ENCODE data around the gene IGFBPL1.

Gene IGFBPL1

DNA sequence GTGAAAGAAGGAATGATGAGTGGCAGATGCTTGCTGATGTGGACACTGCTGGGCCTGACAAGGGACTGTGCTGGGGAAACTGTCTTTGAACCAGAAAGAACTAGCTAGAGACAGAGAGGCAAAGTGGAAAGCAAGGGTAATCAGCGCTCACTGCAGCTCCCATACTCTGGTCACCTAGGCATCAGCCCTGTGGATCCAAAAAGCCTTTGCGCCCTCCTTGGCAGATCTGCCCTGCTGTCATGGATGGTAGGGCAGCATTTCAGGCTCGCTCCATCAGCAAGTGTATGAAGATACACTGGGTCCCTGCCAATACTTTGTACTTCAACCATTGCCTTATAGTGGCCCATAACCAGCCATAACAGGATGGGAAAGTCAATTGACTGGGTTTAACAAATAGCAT, 38.4 kb downstream of the IGFBPL1 start:
- Histone ChIP-seq H3K14ac (ENCODE audit: low read length) (peak overlapping the region; percentile 31), H2BK5ac (ENCODE audit: low read length) (no peak overlapping the region), H3K9me3 (replicated peaks in 1 of 2; ENCODE audit: control insufficient read depth in 2 of 2, insufficient read depth in 1 of 2, low read depth in 1 of 2, low read length in 2 of 2) (peaks cover 6 to 7% of the 10 kb centered on the region in 2 donors), H3K23ac (ENCODE audit: low read depth, low read length, poor library complexity) (no peak overlapping the region), H2BK15ac (ENCODE audit: low read length) (peak overlapping the region; percentile 19), H3K36me3 (replicated peaks in 1 of 2; ENCODE audit: control insufficient read depth in 2 of 2, insufficient read depth in 2 of 2, low read length in 2 of 2) (no peaks in the 10 kb centered on the region), H3K18ac (ENCODE audit: low read length) (no peak overlapping the region), H3K27ac (replicated peaks; ENCODE audit: low read length) (no peak overlapping the region), H3K27me3 (ENCODE audit: control insufficient read depth in 3 of 3, insufficient read depth in 3 of 3, low read depth in 1 of 3, low read length in 3 of 3) (peaks cover 0 to 12% (median 0%) of the 10 kb centered on the region in 3 experiments), H3K4ac (ENCODE audit: low read length) (no peak overlapping the region), H3K4me2 (ENCODE audit: insufficient read depth, low read length, poor library complexity, severe bottlenecking) (no peak overlapping the region), H2BK12ac (ENCODE audit: low read length) (no peak overlapping the region), H3K4me1 (ENCODE audit: control insufficient read depth in 2 of 2, insufficient read depth in 1 of 2, low read depth in 1 of 2, low read length in 2 of 2) (peaks cover 9 to 15% of the 10 kb centered on the region in 2 donors), H3K4me3 (ENCODE audit: low read length in 2 of 2) (no peak overlapping the region), H3K9ac (ENCODE audit: low read depth, low read length, poor library complexity) (no peak overlapping the region), H2AFZ (ENCODE audit: low read length) (no peak overlapping the region), H3K79me1 (ENCODE audit: low read depth, low read length) (no peaks in the 10 kb centered on the region), H2AK5ac (ENCODE audit: low read depth, low read length) (peak overlapping the region; percentile 34), H4K91ac (ENCODE audit: low read depth, low read length, poor library complexity) (no peak overlapping the region), H2BK120ac (ENCODE audit: low read depth, low read length) (no peak overlapping the region), H4K8ac (ENCODE audit: low read depth, low read length) (no peak overlapping the region)
- DNase-seq (ENCODE audit: low spot score), result no peak
- no CpG with 5 or more reads among the region's 3 CpGs for WGBS, 2 donors (ENCODE audit: extremely low coverage in 2 of 2, insufficient read length in 2 of 2, insufficient replicate concordance in 1 of 2)

DNA sequence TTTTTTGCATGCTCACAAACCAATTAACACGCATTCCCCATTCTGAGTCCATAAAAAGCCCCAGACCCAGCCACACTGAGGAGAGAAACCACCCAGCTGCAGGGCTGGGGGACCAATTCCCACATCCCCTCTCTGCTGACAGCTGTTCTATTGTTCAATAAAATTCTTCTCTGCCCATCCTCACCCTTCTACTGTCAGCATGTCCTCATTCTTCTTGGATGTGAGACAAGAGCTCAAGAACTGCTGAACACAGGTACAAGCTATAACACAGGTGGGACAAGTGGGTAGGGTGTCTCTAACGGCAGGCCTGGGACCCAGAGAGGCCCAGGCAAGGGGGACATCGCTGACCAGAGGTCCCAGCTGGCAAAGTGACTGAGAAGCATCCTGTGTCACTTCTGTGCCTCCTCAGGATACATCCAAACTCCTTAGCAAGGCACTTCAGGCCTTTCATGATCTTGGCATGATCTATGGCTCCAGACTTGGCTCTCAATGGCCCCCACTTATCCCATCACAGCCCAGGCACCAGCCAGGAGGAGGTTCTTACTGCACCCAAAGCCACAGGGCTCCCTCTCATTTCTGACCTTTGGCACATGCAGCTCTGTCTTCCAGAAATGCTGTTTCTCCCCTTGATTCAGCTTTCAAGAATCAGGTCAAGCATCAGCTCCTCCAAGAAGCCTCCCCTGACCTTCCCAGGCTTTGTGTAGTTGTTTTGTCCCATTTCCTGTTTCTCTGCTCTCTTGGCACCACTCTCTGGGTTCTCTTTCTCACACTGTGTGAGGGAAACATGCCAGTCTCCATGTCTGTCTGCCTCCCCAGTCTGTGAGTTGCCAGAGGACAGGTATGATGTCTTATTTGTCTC, 39.0 kb downstream of the IGFBPL1 start:
- H2AK5ac ChIP-seq (ENCODE audit: low read depth, low read length), result peak overlapping the region; percentile 34
- H3K36me3 ChIP-seq (replicated peaks in 1 of 2; ENCODE audit: control insufficient read depth in 2 of 2, insufficient read depth in 2 of 2, low read length in 2 of 2), result no peaks in the 10 kb centered on the region
- H3K14ac ChIP-seq (ENCODE audit: low read length), result peak overlapping the region; percentile 31
- H2BK15ac ChIP-seq (ENCODE audit: low read length), result peak overlapping the region; percentile 19
- no peak overlapping the region for H3K4me2 ChIP-seq (ENCODE audit: insufficient read depth, low read length, poor library complexity, severe bottlenecking)
- H4K8ac ChIP-seq (ENCODE audit: low read depth, low read length), result no peak overlapping the region
- H3K4me3 ChIP-seq (ENCODE audit: low read length in 2 of 2), result no peak overlapping the region
- no peak overlapping the region for H3K4ac ChIP-seq (ENCODE audit: low read length)
- peak overlapping the region; percentile 18 for H2BK12ac ChIP-seq (ENCODE audit: low read length)
- no peak overlapping the region for H3K27ac ChIP-seq (replicated peaks; ENCODE audit: low read length)
- no peak overlapping the region for H3K9ac ChIP-seq (ENCODE audit: low read depth, low read length, poor library complexity)
- H3K9me3 ChIP-seq (replicated peaks in 1 of 2; ENCODE audit: control insufficient read depth in 2 of 2, insufficient read depth in 1 of 2, low read depth in 1 of 2, low read length in 2 of 2), result peaks cover 6 to 7% of the 10 kb centered on the region in 2 donors
- peaks cover 0 to 12% (median 0%) of the 10 kb centered on the region in 3 experiments for H3K27me3 ChIP-seq (ENCODE audit: control insufficient read depth in 3 of 3, insufficient read depth in 3 of 3, low read depth in 1 of 3, low read length in 3 of 3)
- H3K4me1 ChIP-seq (ENCODE audit: control insufficient read depth in 2 of 2, insufficient read depth in 1 of 2, low read depth in 1 of 2, low read length in 2 of 2), result peaks cover 14 to 22% of the 10 kb centered on the region in 2 donors
- H4K91ac ChIP-seq (ENCODE audit: low read depth, low read length, poor library complexity), result no peak overlapping the region
- H3K18ac ChIP-seq (ENCODE audit: low read length), result no peak overlapping the region
- no CpG with 5 or more reads among the region's 3 CpGs for WGBS, 2 donors (ENCODE audit: extremely low coverage in 2 of 2, insufficient read length in 2 of 2, insufficient replicate concordance in 1 of 2)
- no peak overlapping the region for H3K23ac ChIP-seq (ENCODE audit: low read depth, low read length, poor library complexity)
- no peak overlapping the region for H2BK5ac ChIP-seq (ENCODE audit: low read length)
- no peak for DNase-seq (ENCODE audit: low spot score)
- no peak overlapping the region for H2AFZ ChIP-seq (ENCODE audit: low read length)
- H3K79me1 ChIP-seq (ENCODE audit: low read depth, low read length), result no peaks in the 10 kb centered on the region
- no peak overlapping the region for H2BK120ac ChIP-seq (ENCODE audit: low read depth, low read length)

DNA sequence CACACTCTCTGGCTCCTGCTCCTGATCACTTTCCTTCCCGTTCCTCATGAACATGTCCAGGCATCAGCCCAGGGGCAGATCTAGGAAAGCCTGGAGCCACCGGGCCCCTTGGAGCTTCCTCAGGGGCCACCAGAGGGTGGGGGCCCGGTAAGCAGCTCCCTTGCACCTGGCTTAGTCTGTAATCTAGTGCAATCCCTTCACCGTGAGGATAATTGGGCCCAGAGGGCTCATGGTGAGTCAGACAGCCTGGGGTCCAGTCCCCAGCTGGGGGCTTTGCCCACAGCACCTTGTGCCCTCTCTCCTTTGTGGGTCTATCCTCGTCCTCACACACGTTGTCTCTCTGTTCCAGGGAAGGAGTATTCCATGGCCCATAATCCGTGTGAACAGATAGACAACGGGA, 42.1 kb downstream of the IGFBPL1 start:
- Histone ChIP-seq H2BK120ac (ENCODE audit: low read depth, low read length) (no peak overlapping the region), H3K9ac (ENCODE audit: low read depth, low read length, poor library complexity) (no peak overlapping the region), H3K4me1 (ENCODE audit: control insufficient read depth in 2 of 2, insufficient read depth in 1 of 2, low read depth in 1 of 2, low read length in 2 of 2) (peaks cover 14 to 15% of the 10 kb centered on the region in 2 donors), H3K27ac (replicated peaks; ENCODE audit: low read length) (no peak overlapping the region), H2BK15ac (ENCODE audit: low read length) (no peak overlapping the region), H3K9me3 (replicated peaks in 1 of 2; ENCODE audit: control insufficient read depth in 2 of 2, insufficient read depth in 1 of 2, low read depth in 1 of 2, low read length in 2 of 2) (peaks cover 6 to 7% of the 10 kb centered on the region in 2 donors), H3K4ac (ENCODE audit: low read length) (peak overlapping the region; percentile 4), H3K4me3 (ENCODE audit: low read length in 2 of 2) (no peak overlapping the region), H4K8ac (ENCODE audit: low read depth, low read length) (no peak overlapping the region), H4K91ac (ENCODE audit: low read depth, low read length, poor library complexity) (no peak overlapping the region), H2AK5ac (ENCODE audit: low read depth, low read length) (no peak overlapping the region), H3K36me3 (replicated peaks in 1 of 2; ENCODE audit: control insufficient read depth in 2 of 2, insufficient read depth in 2 of 2, low read length in 2 of 2) (no peaks in the 10 kb centered on the region), H3K14ac (ENCODE audit: low read length) (no peak overlapping the region), H3K18ac (ENCODE audit: low read length) (peak overlapping the region; percentile 82), H2BK12ac (ENCODE audit: low read length) (peak overlapping the region; percentile 63), H2AFZ (ENCODE audit: low read length) (peak overlapping the region; percentile 80), H3K4me2 (ENCODE audit: insufficient read depth, low read length, poor library complexity, severe bottlenecking) (no peak overlapping the region), H3K23ac (ENCODE audit: low read depth, low read length, poor library complexity) (no peak overlapping the region), H2BK5ac (ENCODE audit: low read length) (peak overlapping the region; percentile 27), H3K27me3 (ENCODE audit: control insufficient read depth in 3 of 3, insufficient read depth in 3 of 3, low read depth in 1 of 3, low read length in 3 of 3) (peaks cover 0 to 9% (median 2%) of the 10 kb centered on the region in 3 experiments), H3K79me1 (ENCODE audit: low read depth, low read length) (no peaks in the 10 kb centered on the region)
- WGBS, 2 donors (ENCODE audit: extremely low coverage in 2 of 2, insufficient read length in 2 of 2, insufficient replicate concordance in 1 of 2), result no CpG with 5 or more reads among the region's 8 CpGs
- DNase-seq (ENCODE audit: low spot score), result no peak

DNA sequence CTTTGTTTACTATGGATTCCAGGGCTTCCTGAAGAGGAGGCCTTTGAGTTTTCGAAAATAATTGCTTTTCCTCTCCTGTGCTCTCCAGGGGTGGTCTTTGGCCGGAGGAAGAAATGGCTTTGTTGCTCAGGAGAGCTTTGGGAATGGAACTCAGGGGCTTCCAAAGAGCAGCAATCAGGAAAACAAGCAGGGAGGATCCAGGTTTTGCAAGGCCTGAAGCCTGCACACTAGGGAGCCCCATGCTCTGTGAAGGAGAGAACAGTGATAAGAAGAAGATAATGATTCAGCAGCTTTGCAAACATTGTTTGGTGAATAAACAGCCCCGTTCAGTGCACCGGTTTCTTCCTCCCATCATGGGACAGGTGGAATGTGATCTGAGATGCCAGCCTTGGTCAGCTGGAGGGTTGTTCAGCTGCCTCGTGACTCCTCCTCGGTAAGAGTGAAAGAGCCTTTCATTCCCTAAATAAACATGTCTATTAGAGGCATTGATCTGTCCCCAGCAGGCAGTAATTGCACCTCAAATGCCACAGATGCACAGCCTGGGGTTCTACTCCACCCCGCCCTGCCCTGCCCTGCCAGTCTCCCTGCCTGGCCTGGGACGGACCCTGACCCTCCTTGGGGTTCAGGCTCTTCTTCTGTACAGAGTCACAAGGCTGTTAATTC, 43.3 kb downstream of the IGFBPL1 start:
- H3K27ac ChIP-seq (replicated peaks; ENCODE audit: low read length), result peak overlapping the region; percentile 68
- no peak overlapping the region for H3K23ac ChIP-seq (ENCODE audit: low read depth, low read length, poor library complexity)
- H2AK5ac ChIP-seq (ENCODE audit: low read depth, low read length), result no peak overlapping the region
- no peak overlapping the region for H2BK15ac ChIP-seq (ENCODE audit: low read length)
- no peak overlapping the region for H4K91ac ChIP-seq (ENCODE audit: low read depth, low read length, poor library complexity)
- H3K4me3 ChIP-seq (ENCODE audit: low read length in 2 of 2), result no peak overlapping the region
- peaks cover 0 to 9% (median 2%) of the 10 kb centered on the region in 3 experiments for H3K27me3 ChIP-seq (ENCODE audit: control insufficient read depth in 3 of 3, insufficient read depth in 3 of 3, low read depth in 1 of 3, low read length in 3 of 3)
- no peak overlapping the region for H3K14ac ChIP-seq (ENCODE audit: low read length)
- no peak overlapping the region for H3K4ac ChIP-seq (ENCODE audit: low read length)
- WGBS, 2 donors (ENCODE audit: extremely low coverage in 2 of 2, insufficient read length in 2 of 2, insufficient replicate concordance in 1 of 2), result no CpG with 5 or more reads among the region's 8 CpGs
- H3K4me1 ChIP-seq (ENCODE audit: control insufficient read depth in 2 of 2, insufficient read depth in 1 of 2, low read depth in 1 of 2, low read length in 2 of 2), result peaks cover 14 to 22% of the 10 kb centered on the region in 2 donors
- no peak overlapping the region for H3K4me2 ChIP-seq (ENCODE audit: insufficient read depth, low read length, poor library complexity, severe bottlenecking)
- H2BK120ac ChIP-seq (ENCODE audit: low read depth, low read length), result no peak overlapping the region
- H4K8ac ChIP-seq (ENCODE audit: low read depth, low read length), result no peak overlapping the region
- peak overlapping the region; percentile 80 for H2AFZ ChIP-seq (ENCODE audit: low read length)
- H2BK5ac ChIP-seq (ENCODE audit: low read length), result no peak overlapping the region
- no peak overlapping the region for H3K9ac ChIP-seq (ENCODE audit: low read depth, low read length, poor library complexity)
- no peak overlapping the region for H3K18ac ChIP-seq (ENCODE audit: low read length)
- H2BK12ac ChIP-seq (ENCODE audit: low read length), result no peak overlapping the region
- peak; percentile 32 for DNase-seq (ENCODE audit: low spot score)
- no peaks in the 10 kb centered on the region for H3K79me1 ChIP-seq (ENCODE audit: low read depth, low read length)
- peaks cover 6 to 7% of the 10 kb centered on the region in 2 donors for H3K9me3 ChIP-seq (replicated peaks in 1 of 2; ENCODE audit: control insufficient read depth in 2 of 2, insufficient read depth in 1 of 2, low read depth in 1 of 2, low read length in 2 of 2)
- H3K36me3 ChIP-seq (replicated peaks in 1 of 2; ENCODE audit: control insufficient read depth in 2 of 2, insufficient read depth in 2 of 2, low read length in 2 of 2), result no peaks in the 10 kb centered on the region
